ENCODE measurements around the gene EREG. TPM values are rescaled to one million over a fixed set of nuclear protein-coding genes. Genes with fewer than 3 reads are reported as not detected.

EREG gene
- total RNA-seq, 4 donors from 2014 or later, result 9.4 to 63.8 (median 31.6) TPM

GRCh38 chr4:74400395-74400794 lies 35.5 kb downstream of the EREG start:
- no peaks in the 10 kb centered on the region for H3K9me3 ChIP-seq
- no peak overlapping the region for H3K27ac ChIP-seq
- WGBS, result 81% methylated on average over 10 of the region's 10 CpGs
- no peaks in the 10 kb centered on the region for H3K4me1 ChIP-seq
- no peak overlapping the region for H3K4me3 ChIP-seq
- no peak for DNase-seq (ENCODE audit: low spot score in 2 of 2)
- TF ChIP-seq POLR2A (IDR thresholded peaks at IDR 0.05) (no peak), POLR2AphosphoS5 (IDR thresholded peaks at IDR 0.05) (no peak), CTCF (IDR thresholded peaks at IDR 0.05) (no peak), EP300 (IDR thresholded peaks at IDR 0.05) (no peak)
- no peaks in the 10 kb centered on the region for H3K27me3 ChIP-seq
- H3K36me3 ChIP-seq, result no peaks in the 10 kb centered on the region

GRCh38 chr4:74402692-74403456 lies 37.9 kb downstream of the EREG start:
- Histone ChIP-seq H3K4me3 (no peak overlapping the region), H3K27me3 (no peaks in the 10 kb centered on the region), H3K9me3 (no peaks in the 10 kb centered on the region), H3K36me3 (no peaks in the 10 kb centered on the region), H3K4me1 (no peaks in the 10 kb centered on the region), H3K27ac (no peak overlapping the region)
- TF ChIP-seq CTCF (IDR thresholded peaks at IDR 0.05) (no peak), EP300 (IDR thresholded peaks at IDR 0.05) (no peak), POLR2A (IDR thresholded peaks at IDR 0.05) (no peak), POLR2AphosphoS5 (IDR thresholded peaks at IDR 0.05) (no peak)
- no peak for DNase-seq (ENCODE audit: low spot score in 2 of 2)
- 50% methylated on average over 5 of the region's 5 CpGs for WGBS

GRCh38 chr4:74407891-74408290 lies 42.9 kb downstream of the EREG start:
- H3K4me3 ChIP-seq, result no peak overlapping the region
- no peak for DNase-seq (ENCODE audit: low spot score in 2 of 2)
- TF ChIP-seq EP300 (IDR thresholded peaks at IDR 0.05), result no peak
- TF ChIP-seq POLR2A (IDR thresholded peaks at IDR 0.05), result no peak
- TF ChIP-seq POLR2AphosphoS5 (IDR thresholded peaks at IDR 0.05), result no peak
- TF ChIP-seq CTCF (IDR thresholded peaks at IDR 0.05), result no peak
- H3K27me3 ChIP-seq, result no peaks in the 10 kb centered on the region
- peaks cover 4% of the 10 kb centered on the region for H3K4me1 ChIP-seq
- H3K36me3 ChIP-seq, result no peaks in the 10 kb centered on the region
- no peak overlapping the region for H3K27ac ChIP-seq
- H3K9me3 ChIP-seq, result no peaks in the 10 kb centered on the region

- H3K4me1 ChIP-seq, result peaks cover 4% of the 10 kb centered on the region
- no peaks in the 10 kb centered on the region for H3K36me3 ChIP-seq
- TF ChIP-seq EP300 (IDR thresholded peaks at IDR 0.05) (no peak), CTCF (IDR thresholded peaks at IDR 0.05) (no peak), POLR2A (IDR thresholded peaks at IDR 0.05) (no peak)
- H3K9me3 ChIP-seq, result no peaks in the 10 kb centered on the region
- no peak overlapping the region for H3K27ac ChIP-seq
- H3K4me3 ChIP-seq, result no peak overlapping the region
- 50% methylated on average over 3 of the region's 3 CpGs for WGBS
- no peak for DNase-seq (ENCODE audit: low spot score in 2 of 2)
- no peaks in the 10 kb centered on the region for H3K27me3 ChIP-seq
These were observed 43.7 kb downstream of the EREG start for GRCh38 chr4:74408639-74409038.

GRCh38 chr4:74410272-74410671 lies 45.3 kb downstream of the EREG start:
- no peak for DNase-seq (ENCODE audit: low spot score in 2 of 2)
- no peaks in the 10 kb centered on the region for H3K36me3 ChIP-seq
- H3K4me1 ChIP-seq, result peaks cover 4% of the 10 kb centered on the region
- no peaks in the 10 kb centered on the region for H3K9me3 ChIP-seq
- WGBS, result 29% methylated on average over 2 of the region's 2 CpGs
- TF ChIP-seq POLR2AphosphoS5 (IDR thresholded peaks at IDR 0.05) (no peak), CTCF (IDR thresholded peaks at IDR 0.05) (no peak), POLR2A (IDR thresholded peaks at IDR 0.05) (no peak), EP300 (IDR thresholded peaks at IDR 0.05) (no peak)
- no peak overlapping the region for H3K27ac ChIP-seq
- no peaks in the 10 kb centered on the region for H3K27me3 ChIP-seq
- H3K4me3 ChIP-seq, result no peak overlapping the region

Measured in suprapubic skin (tissue), 4 donors.